Measurements from ENCODE around the gene PAQR7.
"Not testable (repeated sequence)": the region's sequence is repeated elsewhere in the genome, so short reads cannot be mapped to it uniquely, and the experiment has no call there.

The PAQR7 gene

GRCh38 chr1:25843483-25843882 is 32.0 kb downstream of the PAQR7 start:
- no peak for DNase-seq

- DNase-seq, result not testable (repeated sequence)
Observed at GRCh38 chr1:25839808-25840207, 35.7 kb downstream of the PAQR7 start.

- DNase-seq, result no peak
Observed at GRCh38 chr1:25837262-25837875, 38.1 kb downstream of the PAQR7 start.

- DNase-seq, result no peak
Observed at GRCh38 chr1:25836695-25837094, 38.8 kb downstream of the PAQR7 start.

- DNase-seq, result no peak
Observed at GRCh38 chr1:25834894-25835293, 40.6 kb downstream of the PAQR7 start.

- no peak for DNase-seq
Observed at GRCh38 chr1:25833158-25833557, 42.4 kb downstream of the PAQR7 start.

GRCh38 chr1:25832336-25833037 is 43.0 kb downstream of the PAQR7 start:
- no peak for DNase-seq

- DNase-seq, result no peak
Observed at GRCh38 chr1:25831569-25832196, 43.8 kb downstream of the PAQR7 start.

GRCh38 chr1:25829046-25829445 is 46.5 kb downstream of the PAQR7 start:
- no peak for DNase-seq

- DNase-seq, result no peak
Observed at GRCh38 chr1:25828491-25828890, 47.0 kb downstream of the PAQR7 start.

- no peak for DNase-seq
Observed at GRCh38 chr1:25826571-25826970, 48.9 kb downstream of the PAQR7 start.

- no peak for DNase-seq
Observed at GRCh38 chr1:25825605-25826004, 49.9 kb downstream of the PAQR7 start.

GRCh38 chr1:25821630-25822091 is 53.8 kb downstream of the PAQR7 start:
- no peak for DNase-seq

GRCh38 chr1:25821112-25821476 is 54.4 kb downstream of the PAQR7 start:
- DNase-seq, result no peak

GRCh38 chr1:25820247-25821111 is 55.0 kb downstream of the PAQR7 start:
- DNase-seq, result no peak

- DNase-seq, result peak; percentile 87
Observed at GRCh38 chr1:25819491-25820246, 55.8 kb downstream of the PAQR7 start, which contains the start of gene MTFR1L. Gene MTFR1L, plus strand, starts transcription at chr1:25819954. Its CDS starts 3,151 bp downstream, at chr1:25823105.

GRCh38 chr1:25818569-25818968 is 56.9 kb downstream of the PAQR7 start:
- no peak for DNase-seq

GRCh38 chr1:25817840-25818501 is 57.5 kb downstream of the PAQR7 start:
- no peak for DNase-seq

- no peak for DNase-seq
Observed at GRCh38 chr1:25816112-25816718, 59.3 kb downstream of the PAQR7 start.

GRCh38 chr1:25815208-25816111 is 60.0 kb downstream of the PAQR7 start:
- DNase-seq, result no peak

Measured in midbrain (tissue), 1 donor.